HepG2 (cell line): Measurements from ENCODE around the gene PHRF1. TPM values are rescaled to one million over a fixed set of nuclear protein-coding genes. Genes with fewer than 3 reads are reported as not detected.

Experiments used
- ESRRA ChIP-seq: sonication (generic); formaldehyde crosslinking; IDR thresholded peaks from 2 replicates; pipeline ENCODE4 v1.5.1; 2020; ENCODE audit warnings: mild to moderate bottlenecking, low read depth, missing genetic modification reagents
- JUND ChIP-seq: sonication (generic); formaldehyde crosslinking; IDR thresholded peaks from 2 replicates; pipeline ENCODE4 v1.8.0; 2022; ENCODE audit warnings: mild to moderate bottlenecking, missing genetic modification reagents
- KDM3A ChIP-seq: IDR thresholded peaks from 2 replicates; pipeline ENCODE4 v1.6.1; 2018; ENCODE audit warnings: low read depth, missing compliant biosample characterization
- MIXL1 ChIP-seq: IDR thresholded peaks from 2 replicates; pipeline ENCODE4 v1.6.1; 2016
- MTF1 ChIP-seq: sonication (generic); formaldehyde crosslinking; IDR thresholded peaks from 2 replicates; pipeline ENCODE4 v1.5.0; 2020; ENCODE audit warnings: missing genetic modification reagents
- MYNN ChIP-seq: sonication (generic); formaldehyde crosslinking; IDR thresholded peaks from 2 replicates; pipeline ENCODE4 v1.4.0; 2020; ENCODE audit warnings: mild to moderate bottlenecking, low read depth, missing genetic modification reagents
- NAIF1 ChIP-seq: sonication (generic); formaldehyde crosslinking; IDR thresholded peaks from 2 replicates; pipeline ENCODE4 v1.5.0; 2020; ENCODE audit warnings: mild to moderate bottlenecking, missing genetic modification reagents, borderline replicate concordance
- NFE2L1 ChIP-seq: sonication (generic); formaldehyde crosslinking; IDR thresholded peaks from 2 replicates; pipeline ENCODE4 v1.4.0; 2020; ENCODE audit warnings: missing genetic modification reagents, mild to moderate bottlenecking, borderline replicate concordance
- NFRKB ChIP-seq: fragments of 450-650 bp; IDR thresholded peaks from 2 replicates; pipeline ENCODE4 v1.6.1; 2017
- NFYC ChIP-seq: IDR thresholded peaks from 2 replicates; pipeline ENCODE4 v1.6.1; 2016; ENCODE audit warnings: missing genetic modification reagents, missing compliant biosample characterization
- SALL1 ChIP-seq: sonication (generic); formaldehyde crosslinking; IDR thresholded peaks from 2 replicates; pipeline ENCODE4 v1.8.0; 2022; ENCODE audit warnings: mild to moderate bottlenecking, missing genetic modification reagents
- SNRNP70 ChIP-seq: fragments of 200-400 bp; formaldehyde crosslinking; IDR thresholded peaks from 2 replicates; pipeline ENCODE4 v1.6.1; 2017; ENCODE audit warnings: mild to moderate bottlenecking, low read depth, low read length, moderate library complexity
- TCF12 ChIP-seq, 2 experiments: fragments of 450-650 bp in 1 of 2; sonication (generic) in 1 of 2; formaldehyde crosslinking in 1 of 2; IDR thresholded peaks; 2 replicates each; pipeline versions ENCODE4 v1.6.1 to v1.8.0; 2017 to 2022; ENCODE audit warnings: antibody characterized with exemption in 1 of 2, mild to moderate bottlenecking in 1 of 2, missing genetic modification reagents in 1 of 2, moderate library complexity in 1 of 2
- U2AF1 ChIP-seq: fragments of 200-400 bp; formaldehyde crosslinking; optimal IDR thresholded peaks from 2 replicates; pipeline ENCODE3; 2017; ENCODE audit warnings: mild to moderate bottlenecking, low read depth, low read length
- ZBTB42 ChIP-seq: sonication (generic); formaldehyde crosslinking; IDR thresholded peaks from 2 replicates; pipeline ENCODE4 v1.5.0; 2020; ENCODE audit warnings: mild to moderate bottlenecking, missing genetic modification reagents
- ZC3H13 ChIP-seq: sonication (generic); formaldehyde crosslinking; IDR thresholded peaks from 2 replicates; pipeline ENCODE4 v1.8.1; 2023; ENCODE audit warnings: mild to moderate bottlenecking, missing genetic modification reagents, moderate library complexity
- ZNF224 ChIP-seq: sonication (generic); formaldehyde crosslinking; IDR thresholded peaks from 2 replicates; pipeline ENCODE4 v1.5.0; 2020; ENCODE audit warnings: mild to moderate bottlenecking, missing genetic modification reagents
- ZNF34 ChIP-seq: sonication (generic); formaldehyde crosslinking; IDR thresholded peaks from 2 replicates; pipeline ENCODE4 v1.4.0; 2020; ENCODE audit warnings: mild to moderate bottlenecking, missing genetic modification reagents, borderline replicate concordance
- ZNF577 ChIP-seq: sonication (generic); formaldehyde crosslinking; IDR thresholded peaks from 2 replicates; pipeline ENCODE4 v1.4.0; 2020; ENCODE audit warnings: mild to moderate bottlenecking, low read depth, missing genetic modification reagents, borderline replicate concordance
- ZNF724P ChIP-seq: sonication (generic); formaldehyde crosslinking; IDR thresholded peaks from 2 replicates; pipeline ENCODE4 v1.8.0; 2022; ENCODE audit warnings: missing genetic modification reagents, borderline replicate concordance
- ZNF772 ChIP-seq: sonication (generic); formaldehyde crosslinking; IDR thresholded peaks from 2 replicates; pipeline ENCODE4 v1.5.0; 2020; ENCODE audit warnings: mild to moderate bottlenecking, missing genetic modification reagents
- ZNF782 ChIP-seq: sonication (generic); formaldehyde crosslinking; IDR thresholded peaks from 2 replicates; pipeline ENCODE4 v1.4.0; 2020; ENCODE audit warnings: missing genetic modification reagents, mild to moderate bottlenecking, borderline replicate concordance
- ZSCAN12 ChIP-seq: sonication (generic); formaldehyde crosslinking; IDR thresholded peaks from 2 replicates; pipeline ENCODE4 v1.9.0; 2021; ENCODE audit warnings: mild to moderate bottlenecking, missing genetic modification reagents
- polyA plus RNA-seq, 8 experiments: library from polyadenylated mRNA; depleted of rRNA in 3 of 8; stranded (reverse) in 7 of 8; unstranded in 1 of 8; fragments of >200 nt; fragmentation: Illumina TruSeq in 4 of 8; extraction: Trizol in 4 of 8; gene quantifications; 2 replicates each; pipeline versions ENCODE4 v1.2.1 to v1.2.3, GENCODE V29; 2011 to 2016; ENCODE audit warnings: low read depth in 4 of 8, missing spikeins in 1 of 8, mixed read lengths in 1 of 8; ENCODE audit not compliant: insufficient read depth in 1 of 8
- total RNA-seq, 5 experiments: library from RNA; depleted of rRNA; stranded (reverse); fragments of >200 nt; fragmentation: Illumina TruSeq; extraction: Trizol; gene quantifications; 2 replicates each; pipeline ENCODE4 v1.2.3, GENCODE V29; 2016; ENCODE audit warnings: low read depth in 1 of 5
- TF ChIP-seq, protein P1 (sequence below): sonication (generic); formaldehyde crosslinking; IDR thresholded peaks from 2 replicates; pipeline ENCODE4 v1.5.0; 2020; ENCODE audit warnings: mild to moderate bottlenecking, missing genetic modification reagents, borderline replicate concordance
- TF ChIP-seq, protein P2 (sequence below): sonication (generic); formaldehyde crosslinking; IDR thresholded peaks from 2 replicates; pipeline ENCODE4 v1.8.1; 2023; ENCODE audit warnings: mild to moderate bottlenecking, missing genetic modification reagents
- TF ChIP-seq, protein P3 (sequence below): sonication (generic); formaldehyde crosslinking; IDR thresholded peaks from 2 replicates; pipeline ENCODE4 v1.5.0; 2020; ENCODE audit warnings: mild to moderate bottlenecking, missing genetic modification reagents, moderate library complexity
- TF ChIP-seq, protein P4 (sequence below): IDR thresholded peaks from 2 replicates; pipeline ENCODE4 v1.6.1; 2016; ENCODE audit warnings: control low read depth

Gene PHRF1
- total and polyA plus RNA-seq, 2 of the 13 experiments (the other 11 are each of a cell fraction or from before 2014, with no cell fraction given): 8.2 to 16.7 TPM

GRCh38 chr11:567629-568292, 8.5 kb upstream of the PHRF1 start (continued):
- TF ChIP-seq ZNF782 (no peak), ZNF577 (CRISPR knock-in tag) (no peak), NFE2L1 (no peak), NAIF1 (CRISPR knock-in tag) (no peak), MYNN (CRISPR knock-in tag) (no peak), NFYC (no peak), ZNF224 (CRISPR knock-in tag) (no peak), TCF12 (IDR thresholded peaks at IDR 0.05) (no peak), TCF12 (CRISPR knock-in tag; IDR thresholded peaks at IDR 0.05) (no peak), ZSCAN12 (no peak), MIXL1 (CRISPR knock-in tag) (no peak), MTF1 (CRISPR knock-in tag) (no peak), ZNF724P (no peak), ZBTB42 (CRISPR knock-in tag) (no peak; the same call in 1 of the 2 replicates), ESRRA (CRISPR knock-in tag) (peak; percentile 11; the same call in 1 of the 2 replicates), NFRKB (no peak), JUND (CRISPR knock-in tag) (no peak), U2AF1 (no peak), ZNF772 (no peak), SNRNP70 (no peak), KDM3A (CRISPR knock-in tag) (no peak), ZNF34 (no peak), ZC3H13 (CRISPR knock-in tag) (no peak), SALL1 (CRISPR knock-in tag) (0 out of 2 replicates have a peak, but pooled peaks have one; percentile 25)
- TF ChIP-seq, protein P1, sequence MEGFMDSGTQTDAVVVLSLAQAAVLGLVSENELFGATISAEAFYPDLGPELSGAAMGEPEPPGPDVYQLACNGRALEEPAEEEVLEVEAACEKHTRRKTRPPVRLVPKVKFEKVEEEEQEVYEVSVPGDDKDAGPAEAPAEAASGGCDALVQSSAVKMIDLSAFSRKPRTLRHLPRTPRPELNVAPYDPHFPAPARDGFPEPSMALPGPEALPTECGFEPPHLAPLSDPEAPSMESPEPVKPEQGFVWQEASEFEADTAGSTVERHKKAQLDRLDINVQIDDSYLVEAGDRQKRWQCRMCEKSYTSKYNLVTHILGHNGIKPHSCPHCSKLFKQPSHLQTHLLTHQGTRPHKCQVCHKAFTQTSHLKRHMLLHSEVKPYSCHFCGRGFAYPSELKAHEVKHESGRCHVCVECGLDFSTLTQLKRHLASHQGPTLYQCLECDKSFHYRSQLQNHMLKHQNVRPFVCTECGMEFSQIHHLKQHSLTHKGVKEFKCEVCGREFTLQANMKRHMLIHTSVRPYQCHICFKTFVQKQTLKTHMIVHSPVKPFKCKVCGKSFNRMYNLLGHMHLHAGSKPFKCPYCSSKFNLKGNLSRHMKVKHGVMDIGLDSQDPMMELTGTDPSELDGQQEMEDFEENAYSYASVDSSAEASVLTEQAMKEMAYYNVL (CRISPR knock-in tag): no peak
- TF ChIP-seq, protein P2, sequence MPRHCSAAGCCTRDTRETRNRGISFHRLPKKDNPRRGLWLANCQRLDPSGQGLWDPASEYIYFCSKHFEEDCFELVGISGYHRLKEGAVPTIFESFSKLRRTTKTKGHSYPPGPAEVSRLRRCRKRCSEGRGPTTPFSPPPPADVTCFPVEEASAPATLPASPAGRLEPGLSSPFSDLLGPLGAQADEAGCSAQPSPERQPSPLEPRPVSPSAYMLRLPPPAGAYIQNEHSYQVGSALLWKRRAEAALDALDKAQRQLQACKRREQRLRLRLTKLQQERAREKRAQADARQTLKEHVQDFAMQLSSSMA: no peak
- TF ChIP-seq, protein P3, sequence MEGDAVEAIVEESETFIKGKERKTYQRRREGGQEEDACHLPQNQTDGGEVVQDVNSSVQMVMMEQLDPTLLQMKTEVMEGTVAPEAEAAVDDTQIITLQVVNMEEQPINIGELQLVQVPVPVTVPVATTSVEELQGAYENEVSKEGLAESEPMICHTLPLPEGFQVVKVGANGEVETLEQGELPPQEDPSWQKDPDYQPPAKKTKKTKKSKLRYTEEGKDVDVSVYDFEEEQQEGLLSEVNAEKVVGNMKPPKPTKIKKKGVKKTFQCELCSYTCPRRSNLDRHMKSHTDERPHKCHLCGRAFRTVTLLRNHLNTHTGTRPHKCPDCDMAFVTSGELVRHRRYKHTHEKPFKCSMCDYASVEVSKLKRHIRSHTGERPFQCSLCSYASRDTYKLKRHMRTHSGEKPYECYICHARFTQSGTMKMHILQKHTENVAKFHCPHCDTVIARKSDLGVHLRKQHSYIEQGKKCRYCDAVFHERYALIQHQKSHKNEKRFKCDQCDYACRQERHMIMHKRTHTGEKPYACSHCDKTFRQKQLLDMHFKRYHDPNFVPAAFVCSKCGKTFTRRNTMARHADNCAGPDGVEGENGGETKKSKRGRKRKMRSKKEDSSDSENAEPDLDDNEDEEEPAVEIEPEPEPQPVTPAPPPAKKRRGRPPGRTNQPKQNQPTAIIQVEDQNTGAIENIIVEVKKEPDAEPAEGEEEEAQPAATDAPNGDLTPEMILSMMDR (CRISPR knock-in tag): peak; percentile 23; the same call in 1 of the 2 replicates
- TF ChIP-seq, protein P4, sequence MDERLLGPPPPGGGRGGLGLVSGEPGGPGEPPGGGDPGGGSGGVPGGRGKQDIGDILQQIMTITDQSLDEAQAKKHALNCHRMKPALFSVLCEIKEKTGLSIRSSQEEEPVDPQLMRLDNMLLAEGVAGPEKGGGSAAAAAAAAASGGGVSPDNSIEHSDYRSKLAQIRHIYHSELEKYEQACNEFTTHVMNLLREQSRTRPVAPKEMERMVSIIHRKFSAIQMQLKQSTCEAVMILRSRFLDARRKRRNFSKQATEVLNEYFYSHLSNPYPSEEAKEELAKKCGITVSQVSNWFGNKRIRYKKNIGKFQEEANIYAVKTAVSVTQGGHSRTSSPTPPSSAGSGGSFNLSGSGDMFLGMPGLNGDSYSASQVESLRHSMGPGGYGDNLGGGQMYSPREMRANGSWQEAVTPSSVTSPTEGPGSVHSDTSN: no peak
